NCI-H1930 (cell line): ENCODE data around the gene UNK.
A peak's percentile ranks its signal among the peaks of the same experiment; 100 is the strongest.

ENCODE experiments used
- DNase-seq, 2 experiments: peaks; one replicate each; lab custom pipeline; 2025; lab: John Stamatoyannopoulos, UW

Gene UNK

DNA sequence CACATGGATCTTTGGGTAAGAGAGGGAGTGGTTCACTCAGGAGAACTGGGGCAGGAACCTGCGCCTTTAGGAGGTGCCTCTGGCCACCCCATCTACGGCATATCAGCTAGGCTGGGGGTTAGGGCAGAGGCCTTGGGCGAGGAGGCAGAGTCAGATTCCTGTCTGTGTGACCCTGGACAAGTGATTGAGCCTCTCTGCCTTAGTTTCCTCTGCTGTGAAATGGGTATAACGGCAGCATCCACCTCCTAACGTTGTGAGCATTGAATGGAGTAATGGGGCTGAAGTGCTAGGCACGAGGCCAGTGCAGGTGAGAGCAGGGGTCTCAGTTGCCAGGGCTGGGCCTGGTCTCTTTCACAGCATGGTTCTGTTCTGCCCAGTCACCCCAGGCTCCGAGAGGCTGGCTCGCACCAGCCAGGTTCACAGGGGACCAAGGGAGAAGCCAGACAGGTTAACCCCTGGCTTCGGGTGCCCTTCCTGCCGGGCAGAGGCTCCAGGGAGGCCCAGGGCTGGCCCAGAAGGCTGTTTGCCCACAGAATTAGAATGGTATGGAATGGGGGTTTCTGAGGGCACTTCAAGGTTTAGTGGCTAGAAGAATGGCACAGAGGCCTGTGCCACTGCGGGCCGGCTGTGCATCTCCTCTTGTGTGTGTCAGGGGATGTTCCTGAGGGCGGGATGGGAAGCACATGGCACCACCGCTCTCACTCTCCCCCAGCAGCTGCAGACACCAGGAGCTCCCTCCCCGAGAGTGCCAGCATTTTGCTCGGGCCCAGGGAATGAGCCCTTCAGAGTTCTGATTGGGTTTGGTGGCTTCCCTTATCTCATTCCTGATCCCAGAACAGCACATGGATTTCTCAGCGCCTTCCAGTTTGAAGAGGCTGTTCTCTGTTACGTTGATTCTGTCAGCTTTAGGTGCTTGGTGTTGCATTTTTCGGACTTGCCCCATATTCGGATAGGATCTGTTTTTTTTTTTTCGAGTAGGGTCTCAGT, 35.8 kb downstream of the UNK start:
- no peak for DNase-seq

DNA sequence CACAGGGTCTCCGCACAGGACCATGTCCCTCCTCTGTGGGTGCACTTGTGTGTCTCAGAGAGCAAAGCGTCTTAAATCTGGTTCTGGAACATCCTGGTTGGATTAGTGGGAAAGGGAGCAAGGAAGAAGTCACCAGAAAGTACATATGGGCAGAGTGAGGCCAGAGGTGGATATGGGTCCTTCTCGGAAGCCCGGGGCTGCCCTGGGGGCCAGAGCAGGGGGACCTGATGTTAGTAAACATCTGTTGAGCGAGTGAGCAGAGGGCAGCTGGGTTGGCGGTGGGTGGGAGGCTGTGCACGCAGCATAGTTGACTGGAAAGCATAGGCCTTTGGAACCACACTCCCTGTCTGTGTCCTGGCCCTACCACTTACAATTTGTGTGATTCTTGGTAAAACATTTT, 36.9 kb downstream of the UNK start:
- DNase-seq: no peak

DNA sequence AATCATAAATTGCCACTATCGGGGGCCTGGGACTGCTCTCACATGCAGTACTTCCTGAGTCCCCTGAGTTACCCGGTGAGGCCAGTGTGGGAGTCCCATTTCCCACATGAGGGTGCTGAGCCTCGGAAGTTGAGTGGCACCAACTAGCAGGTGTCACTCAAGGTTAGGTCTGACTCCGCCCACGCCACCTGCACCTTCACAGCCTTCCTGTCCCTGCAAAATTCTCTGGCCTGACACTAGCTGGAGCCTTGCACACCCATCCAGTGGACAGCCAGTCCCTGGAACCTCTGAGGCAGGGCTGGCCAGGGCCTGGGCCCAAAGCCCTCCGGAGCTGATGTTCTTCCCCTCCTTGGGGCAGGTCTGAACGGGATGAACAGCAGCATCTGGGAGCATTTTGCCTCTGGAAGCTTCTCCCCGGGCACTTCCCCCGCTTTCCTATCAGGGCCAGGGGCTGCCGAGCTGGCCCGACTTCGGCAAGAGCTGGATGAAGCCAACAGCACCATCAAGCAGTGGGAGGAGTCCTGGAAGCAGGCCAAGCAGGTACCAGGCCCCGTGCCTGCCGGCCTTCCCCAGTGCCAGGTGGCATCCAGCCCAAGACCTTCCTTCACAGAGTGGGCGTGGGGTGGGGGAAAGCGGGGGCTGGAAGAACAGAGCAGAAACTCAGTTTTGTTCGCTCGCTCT, 37.7 kb downstream of the UNK start:
- DNase-seq: no peak

DNA sequence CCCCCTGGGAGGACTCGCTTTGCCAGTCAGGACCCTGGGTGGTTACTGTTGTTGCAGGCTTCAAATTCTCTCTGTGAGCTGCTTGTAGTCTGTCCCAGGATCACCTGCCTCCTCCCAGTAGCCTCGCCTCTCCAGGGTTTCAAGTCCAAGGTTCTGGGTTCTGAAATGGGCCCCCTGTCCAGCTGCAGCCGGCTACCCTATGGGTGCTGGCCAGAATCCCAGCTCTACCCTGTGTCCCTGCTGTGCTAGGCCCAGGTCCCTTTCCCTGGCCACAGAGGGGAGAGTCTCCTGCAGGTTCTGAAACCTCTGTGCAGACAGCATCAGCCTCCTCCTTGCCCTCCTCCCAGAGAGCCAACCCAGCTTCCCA, 38.2 kb downstream of the UNK start:
- no peak for DNase-seq

DNA sequence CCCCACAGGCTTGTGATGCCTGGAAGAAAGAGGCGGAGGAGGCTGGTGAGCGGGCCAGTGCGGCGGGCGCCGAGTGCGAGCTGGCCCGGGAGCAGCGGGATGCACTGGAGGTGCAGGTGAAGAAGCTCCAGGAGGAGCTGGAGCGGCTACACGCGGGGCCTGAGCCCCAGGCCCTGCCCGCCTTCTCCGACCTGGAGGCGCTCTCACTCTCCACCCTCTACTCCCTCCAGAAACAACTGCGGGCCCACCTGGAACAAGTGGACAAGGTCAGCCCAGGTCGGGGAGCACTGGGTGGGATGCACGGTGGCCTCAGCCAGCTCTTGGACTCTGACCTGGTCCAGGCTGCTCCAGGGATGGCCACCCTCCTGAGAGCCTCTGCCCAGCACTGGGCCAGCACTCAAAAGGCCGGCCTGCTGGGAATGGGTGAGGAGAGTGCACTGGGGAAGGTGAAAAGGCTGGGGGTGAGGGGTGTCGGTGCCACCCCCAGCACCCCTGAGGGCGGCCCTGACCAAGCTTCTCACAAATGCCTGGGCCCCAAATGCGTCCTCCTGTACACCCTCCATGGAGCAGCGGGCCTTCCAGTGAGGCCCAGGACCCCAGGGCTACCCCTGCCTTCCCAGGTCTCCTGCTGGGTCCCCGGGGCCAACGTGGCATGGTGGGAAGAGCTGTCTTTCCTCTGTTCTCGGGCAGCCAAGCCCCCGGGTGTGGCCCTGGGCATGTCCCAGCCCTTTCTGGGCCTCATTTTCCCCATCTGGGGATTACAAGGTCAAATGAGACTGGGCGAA, 38.8 kb downstream of the UNK start:
- DNase-seq: no peak

DNA sequence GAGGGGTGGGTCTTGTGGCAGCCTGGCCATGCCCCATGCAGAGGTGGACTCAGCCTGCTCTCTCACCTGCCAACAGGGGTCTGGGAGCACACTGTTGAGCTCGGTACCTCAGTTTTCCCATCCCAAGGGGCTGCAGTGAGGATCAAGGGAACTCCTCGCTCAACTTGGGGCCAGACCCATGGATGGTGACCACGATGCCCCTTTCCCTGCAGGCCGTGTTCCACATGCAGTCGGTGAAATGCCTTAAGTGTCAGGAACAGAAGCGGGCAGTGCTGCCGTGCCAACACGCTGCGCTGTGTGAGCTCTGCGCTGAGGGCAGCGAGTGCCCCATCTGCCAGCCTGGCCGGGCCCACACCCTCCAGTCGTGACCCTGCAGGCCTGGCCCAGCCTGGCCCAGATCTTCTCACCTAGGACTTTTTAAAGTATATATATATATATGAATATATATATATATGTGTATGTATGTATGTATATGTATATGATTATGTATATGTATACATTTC, 39.5 kb downstream of the UNK start:
- DNase-seq: no peak

DNA sequence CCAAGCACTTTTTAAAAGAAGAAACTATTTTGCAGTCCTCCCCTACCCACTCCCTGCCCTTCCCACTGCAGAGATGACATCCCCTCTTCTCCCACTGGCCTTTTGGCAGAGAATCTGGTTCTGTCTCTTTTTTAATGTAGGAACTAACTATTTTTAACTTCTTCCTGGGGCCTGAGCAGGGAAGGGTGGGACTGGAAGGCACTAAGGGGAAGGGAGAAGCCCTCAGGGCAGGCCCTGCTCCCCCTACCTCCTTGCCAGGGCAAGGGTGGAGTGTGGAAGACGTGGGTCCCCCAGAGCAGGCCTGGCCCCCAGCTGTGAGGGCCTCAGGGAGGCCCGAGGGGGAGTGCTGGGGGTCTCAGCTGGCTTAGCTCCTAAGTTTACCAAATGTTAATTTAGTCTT, 40.1 kb downstream of the UNK start:
- no peak for DNase-seq

DNA sequence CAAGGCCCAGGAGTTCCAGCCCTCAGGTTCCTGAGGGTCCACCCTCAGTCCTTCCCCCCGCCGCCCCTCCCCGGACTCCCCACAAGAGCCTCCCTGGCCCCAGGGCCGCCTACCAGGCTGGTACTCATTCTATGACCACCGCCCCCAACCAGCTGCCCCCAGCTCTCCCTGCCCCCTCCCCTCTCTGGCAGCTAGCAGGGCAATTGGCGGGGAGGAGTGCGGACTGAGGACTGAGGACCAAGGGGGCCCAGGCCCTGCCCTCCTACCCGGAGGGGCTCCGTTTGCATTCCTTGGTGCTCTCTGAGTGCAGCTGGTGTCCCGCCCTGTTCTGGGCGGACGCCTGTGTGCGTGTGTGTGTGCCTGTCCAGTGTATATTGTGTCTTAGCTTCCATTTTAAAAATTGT, 40.5 kb downstream of the UNK start:
- no peak for DNase-seq

DNA sequence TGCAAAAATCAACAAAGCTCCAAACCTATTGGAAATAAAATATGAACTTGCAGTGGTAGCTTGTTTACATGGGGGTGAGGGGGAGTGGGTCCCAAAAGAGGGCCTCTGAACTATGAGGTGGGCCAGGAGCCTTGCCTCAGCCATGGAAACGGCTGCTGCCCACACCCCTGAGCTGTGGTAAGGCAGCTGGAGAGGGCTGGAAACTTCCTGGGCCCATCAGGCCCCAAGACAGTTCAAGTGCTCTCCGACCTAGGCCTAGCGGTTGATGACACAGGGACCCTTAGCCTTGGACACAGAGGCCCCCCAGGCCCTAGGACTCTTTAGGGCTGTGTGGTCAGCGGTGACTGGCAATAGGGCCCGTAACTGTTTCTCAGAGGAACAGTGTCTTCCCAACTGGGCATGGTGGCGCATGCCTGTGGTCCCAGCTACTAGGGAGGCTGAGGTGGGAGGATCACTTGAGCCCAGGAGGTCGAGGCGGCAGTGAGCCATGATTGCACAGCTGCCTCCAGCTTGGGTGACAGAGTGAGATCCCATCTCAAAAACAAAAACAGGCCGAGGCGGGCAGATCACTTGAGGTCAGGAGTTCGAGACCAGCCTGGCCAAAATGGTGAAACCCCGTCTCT, 41.3 kb downstream of the UNK start:
- DNase-seq: no peak

DNA sequence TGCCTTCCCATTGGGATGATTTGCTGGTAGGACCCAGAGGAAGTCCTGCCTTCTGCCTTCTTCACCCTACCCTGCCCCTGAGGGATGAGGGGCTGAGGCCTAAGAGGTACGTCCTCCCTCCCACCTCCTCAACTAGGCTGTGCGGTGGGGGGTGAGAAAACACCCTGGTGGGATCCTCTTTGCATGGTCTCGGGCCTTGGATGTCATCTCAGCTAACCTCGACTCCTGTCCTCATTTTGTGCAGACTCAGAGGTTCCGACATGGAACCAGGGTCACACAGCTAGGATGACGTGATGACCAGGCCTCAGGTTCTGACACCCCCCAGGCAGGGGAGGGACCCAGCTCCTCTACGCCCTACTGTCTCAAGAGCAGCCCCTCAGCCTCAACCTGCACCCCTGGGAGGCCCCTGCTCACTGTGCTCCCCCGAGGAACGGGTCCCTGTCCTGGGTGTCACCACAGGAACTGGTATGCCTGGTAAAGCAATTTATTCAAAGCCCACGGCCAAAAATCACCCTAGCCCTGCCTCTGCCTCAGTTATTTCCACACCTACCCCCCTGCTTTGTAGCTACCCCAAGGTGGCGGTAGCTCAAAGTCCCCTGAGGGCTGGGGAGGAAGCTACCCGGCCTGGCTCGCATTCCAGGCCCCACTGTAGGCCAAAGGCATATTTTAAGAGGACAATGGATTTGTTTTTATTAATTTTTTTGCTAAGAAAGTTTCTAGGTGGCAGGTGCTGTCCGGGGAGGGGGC, 42.1 kb downstream of the UNK start:
- DNase-seq: no peak

DNA sequence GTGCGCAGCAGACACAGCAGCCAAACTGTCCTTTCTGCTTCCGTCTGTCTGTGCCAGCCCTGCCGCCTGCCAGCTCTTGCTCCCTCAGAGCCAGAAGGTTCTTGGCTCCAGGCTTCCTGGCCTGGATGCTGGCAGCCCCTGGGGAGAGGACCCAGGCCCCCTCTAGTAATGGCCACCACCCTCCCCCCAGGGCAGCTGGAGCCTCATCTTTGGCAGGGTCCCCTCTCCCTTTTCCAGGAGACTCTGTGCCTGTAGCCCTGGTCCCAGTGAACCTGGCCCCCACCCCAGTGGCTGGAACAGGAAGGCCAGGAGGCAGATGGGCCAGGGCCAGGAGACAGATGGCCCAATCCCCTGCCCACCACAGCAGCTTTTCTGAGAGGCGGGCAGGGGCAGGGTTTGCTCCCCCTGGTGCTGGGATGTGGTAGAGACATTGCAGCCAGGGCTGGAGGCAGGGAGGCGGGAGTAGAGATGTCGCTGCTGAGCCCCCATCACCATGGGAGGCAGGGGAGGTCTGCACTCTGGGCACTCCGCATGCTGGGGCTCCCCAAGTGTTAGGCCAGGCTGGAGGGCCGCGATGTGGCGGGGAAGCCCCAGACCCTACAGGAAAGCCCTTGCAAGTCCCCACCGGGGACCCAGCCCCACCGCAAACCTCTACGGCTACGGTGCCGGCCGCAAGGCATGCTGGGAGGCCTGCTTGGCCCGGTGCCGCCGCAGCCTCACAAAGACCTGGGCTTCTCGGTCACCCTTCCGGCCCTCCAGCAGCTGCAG, 42.9 kb downstream of the UNK start:
- DNase-seq: peak; percentile 66 to 76

DNA sequence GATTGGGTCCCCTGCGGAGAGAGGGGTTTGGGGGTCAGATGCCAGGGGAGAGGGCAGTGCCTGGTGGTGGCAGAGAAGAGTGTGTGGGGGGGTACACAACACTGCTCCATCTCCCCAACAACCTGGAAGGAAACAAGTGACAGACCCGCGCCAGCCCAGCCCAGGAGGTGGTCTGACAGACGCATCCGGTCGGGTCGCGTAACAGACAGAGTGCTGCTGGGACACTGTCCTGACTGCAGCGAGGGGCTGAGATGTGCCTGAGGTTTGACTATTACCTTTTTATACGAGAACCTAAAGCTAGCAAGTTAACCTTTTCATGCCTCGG, 43.4 kb downstream of the UNK start:
- no peak for DNase-seq

DNA sequence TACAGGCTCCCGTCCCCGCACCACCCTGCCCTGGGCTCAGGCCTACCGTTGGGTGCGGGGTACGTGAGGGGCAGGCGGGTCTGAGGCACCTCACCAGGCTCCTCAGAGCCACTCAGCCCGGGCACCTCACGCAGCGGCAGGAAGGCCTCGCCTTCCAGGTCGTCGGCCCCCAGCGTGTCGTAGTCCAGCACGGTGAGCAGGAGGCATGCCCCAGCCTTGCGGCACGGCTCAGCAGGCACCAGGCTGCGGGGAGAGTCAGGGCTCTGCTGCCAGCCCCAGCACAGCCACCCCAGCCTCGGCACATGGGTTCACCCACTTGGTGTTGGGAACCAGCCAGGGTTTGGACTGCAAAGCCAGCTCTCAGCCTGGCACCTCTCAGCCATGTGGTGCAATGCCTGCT, 44.1 kb downstream of the UNK start:
- DNase-seq: no peak

DNA sequence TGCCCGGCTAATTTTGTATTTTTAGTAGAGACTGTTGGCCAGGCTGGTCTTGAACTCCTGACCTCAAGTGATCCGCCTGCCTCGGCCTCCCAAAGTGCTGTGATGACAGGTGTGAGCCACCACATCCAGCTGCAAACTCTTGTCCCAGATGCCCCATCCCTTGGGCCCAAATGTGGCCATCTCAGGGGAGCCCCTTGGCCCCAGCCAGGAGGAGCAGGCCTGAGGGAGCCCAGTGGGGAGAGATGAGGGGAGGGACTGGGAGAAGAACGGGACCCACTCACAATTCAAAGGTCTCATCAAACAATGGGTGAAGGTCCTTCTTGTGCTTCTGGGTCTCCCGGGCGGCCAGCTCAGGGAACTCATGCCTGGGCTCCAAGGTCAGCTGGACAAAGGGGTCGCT, 45.1 kb downstream of the UNK start:
- no peak for DNase-seq

DNA sequence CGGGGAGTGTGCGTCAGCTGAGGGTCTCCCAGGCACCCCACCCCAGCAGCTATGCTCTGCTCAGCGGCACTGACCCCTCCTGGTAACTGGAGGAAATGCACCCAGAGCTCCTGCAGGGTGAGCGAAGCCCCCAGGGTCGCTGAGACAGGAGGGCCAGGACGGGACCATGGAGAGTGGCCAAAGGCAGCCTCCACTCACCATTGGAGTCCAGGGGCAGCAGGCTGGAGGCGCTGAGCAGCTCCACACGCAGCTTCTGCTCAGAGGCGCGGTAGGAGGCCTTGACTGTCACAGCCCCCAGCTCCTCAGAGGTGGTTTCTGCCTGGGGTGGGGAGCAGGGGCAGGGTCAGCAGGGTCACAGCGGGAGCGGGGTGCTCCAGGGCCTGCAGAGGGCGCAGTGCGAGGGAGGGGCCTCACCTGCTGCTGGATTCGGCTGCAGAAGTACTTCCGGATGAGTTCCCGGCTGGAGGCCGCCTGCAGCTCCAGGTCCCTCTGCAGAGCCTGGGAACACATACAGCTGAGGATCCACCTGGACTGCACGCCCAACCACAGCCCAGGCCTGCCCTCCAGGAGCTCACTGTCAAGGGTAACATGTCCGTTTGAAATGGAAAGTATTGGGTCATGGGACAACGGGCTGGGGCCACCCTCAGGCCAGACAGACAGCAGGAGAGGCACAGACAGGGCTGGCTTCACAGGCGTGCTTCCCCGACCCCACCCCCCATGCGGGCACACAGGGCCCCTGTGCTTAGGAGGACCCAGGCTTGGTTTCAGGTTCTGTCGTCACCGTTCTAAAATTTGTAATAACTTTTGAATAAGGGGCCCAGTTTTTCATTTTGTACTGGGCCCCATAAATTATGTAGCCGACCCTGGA, 45.8 kb downstream of the UNK start:
- no peak for DNase-seq

DNA sequence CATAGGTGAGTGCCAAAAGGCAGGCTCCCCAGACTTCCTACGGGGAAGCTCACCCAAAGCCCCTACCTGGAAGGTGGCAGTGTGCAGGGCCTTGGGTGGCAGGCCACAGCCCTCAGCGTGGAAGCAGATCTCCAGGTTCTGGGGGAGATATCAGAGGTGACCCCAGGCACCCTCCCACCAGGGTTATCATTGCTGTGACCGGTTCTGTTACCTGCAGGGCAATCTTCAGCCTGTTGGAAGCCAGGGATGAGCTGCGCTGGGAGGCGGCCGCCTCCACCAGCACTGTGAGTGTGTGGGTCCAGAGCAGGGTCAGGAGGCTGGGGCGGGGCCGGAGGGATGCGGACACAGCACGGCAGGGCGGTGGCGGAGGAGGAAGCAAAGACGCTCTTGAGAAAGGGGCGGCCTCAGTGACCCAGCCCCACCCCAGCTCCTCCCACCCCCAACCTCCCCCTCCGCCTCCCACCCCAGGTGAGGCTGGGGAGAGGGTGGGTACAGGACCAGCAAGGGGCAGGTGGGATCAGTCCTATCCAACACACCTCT, 46.5 kb downstream of the UNK start:
- DNase-seq: no peak

DNA sequence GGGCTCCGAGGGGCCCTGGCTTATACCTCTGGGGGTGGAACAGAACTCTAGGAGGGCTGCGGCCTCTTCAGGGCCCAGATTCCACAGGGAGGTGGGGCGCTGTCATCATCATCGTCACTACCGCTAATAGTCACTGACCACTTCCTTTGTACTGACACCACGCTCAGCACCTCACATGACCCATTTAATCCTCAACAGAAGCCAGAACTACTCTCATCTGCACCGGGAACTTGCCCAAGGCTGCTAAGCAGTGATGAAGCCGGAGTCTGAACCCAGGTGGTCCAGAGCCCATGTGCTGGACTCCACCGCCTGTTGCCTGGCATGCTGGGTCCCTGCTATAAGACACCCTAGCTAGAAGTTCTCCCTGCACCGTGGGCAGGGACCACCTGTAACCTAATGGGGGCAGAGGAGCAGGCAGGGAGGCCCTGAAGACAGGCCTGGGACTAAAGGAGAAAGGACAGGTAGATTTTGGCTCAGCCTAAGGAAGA, 47.6 kb downstream of the UNK start:
- no peak for DNase-seq

DNA sequence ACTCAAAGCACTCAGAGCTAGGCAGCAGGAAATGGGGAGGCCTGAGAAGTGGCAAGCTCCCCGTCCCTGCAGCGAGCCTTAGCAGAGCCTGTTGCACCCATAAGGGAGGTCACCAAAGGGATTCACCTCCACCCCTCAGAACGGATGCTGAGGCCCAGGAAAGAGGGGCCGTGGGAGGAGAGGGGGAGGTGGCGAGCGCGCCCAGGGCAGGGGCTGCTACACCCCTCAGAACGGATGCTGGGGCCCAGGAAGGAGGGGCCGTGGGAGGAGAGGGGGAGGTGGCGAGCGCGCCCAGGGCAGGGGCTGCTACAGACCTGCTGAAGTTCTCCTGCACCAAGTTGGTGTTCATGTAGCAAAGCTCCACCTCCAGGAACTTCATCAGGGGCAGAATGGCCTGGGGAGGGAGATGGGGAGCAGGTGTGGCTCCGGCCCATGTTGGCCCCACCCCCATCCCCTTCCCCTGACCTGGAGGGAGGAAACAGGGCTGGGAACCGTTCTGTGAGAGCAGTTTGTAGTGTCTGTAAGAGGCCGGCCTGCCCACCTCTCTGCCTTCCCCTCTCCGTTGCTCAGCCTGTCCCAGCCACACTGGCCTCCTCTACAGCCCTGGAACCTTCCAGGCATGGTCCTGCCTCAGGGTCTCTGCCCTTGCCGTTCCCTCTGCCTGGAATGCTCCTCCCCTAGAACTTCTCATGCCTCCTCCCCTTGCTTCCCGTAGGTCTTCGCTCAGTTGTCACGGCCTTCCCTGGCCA, 48.2 kb downstream of the UNK start:
- no peak for DNase-seq
